ENCODE data around the gene GNG5.

- TF ChIP-seq CTCF (IDR thresholded peaks at IDR 0.05; ENCODE audit: low read depth, low read length, missing input control) (no peak), FOXA1 (IDR thresholded peaks at IDR 0.05) (no peak), GABPA (IDR thresholded peaks at IDR 0.05 in 1 of 2, conservative IDR thresholded peaks at IDR 0.05 in 1 of 2) (no peak), RAD21 (IDR thresholded peaks at IDR 0.05) (no peak), SP1 (IDR thresholded peaks at IDR 0.05) (no peak), JUND (IDR thresholded peaks at IDR 0.05) (no peak), HNF4A (conservative IDR thresholded peaks at IDR 0.05) (no peak), TAF1 (conservative IDR thresholded peaks at IDR 0.05) (no peak)
- TF ChIP-seq, protein P1, sequence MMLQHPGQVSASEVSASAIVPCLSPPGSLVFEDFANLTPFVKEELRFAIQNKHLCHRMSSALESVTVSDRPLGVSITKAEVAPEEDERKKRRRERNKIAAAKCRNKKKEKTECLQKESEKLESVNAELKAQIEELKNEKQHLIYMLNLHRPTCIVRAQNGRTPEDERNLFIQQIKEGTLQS (IDR thresholded peaks at IDR 0.05) = no peak
- TF ChIP-seq, protein P2, sequence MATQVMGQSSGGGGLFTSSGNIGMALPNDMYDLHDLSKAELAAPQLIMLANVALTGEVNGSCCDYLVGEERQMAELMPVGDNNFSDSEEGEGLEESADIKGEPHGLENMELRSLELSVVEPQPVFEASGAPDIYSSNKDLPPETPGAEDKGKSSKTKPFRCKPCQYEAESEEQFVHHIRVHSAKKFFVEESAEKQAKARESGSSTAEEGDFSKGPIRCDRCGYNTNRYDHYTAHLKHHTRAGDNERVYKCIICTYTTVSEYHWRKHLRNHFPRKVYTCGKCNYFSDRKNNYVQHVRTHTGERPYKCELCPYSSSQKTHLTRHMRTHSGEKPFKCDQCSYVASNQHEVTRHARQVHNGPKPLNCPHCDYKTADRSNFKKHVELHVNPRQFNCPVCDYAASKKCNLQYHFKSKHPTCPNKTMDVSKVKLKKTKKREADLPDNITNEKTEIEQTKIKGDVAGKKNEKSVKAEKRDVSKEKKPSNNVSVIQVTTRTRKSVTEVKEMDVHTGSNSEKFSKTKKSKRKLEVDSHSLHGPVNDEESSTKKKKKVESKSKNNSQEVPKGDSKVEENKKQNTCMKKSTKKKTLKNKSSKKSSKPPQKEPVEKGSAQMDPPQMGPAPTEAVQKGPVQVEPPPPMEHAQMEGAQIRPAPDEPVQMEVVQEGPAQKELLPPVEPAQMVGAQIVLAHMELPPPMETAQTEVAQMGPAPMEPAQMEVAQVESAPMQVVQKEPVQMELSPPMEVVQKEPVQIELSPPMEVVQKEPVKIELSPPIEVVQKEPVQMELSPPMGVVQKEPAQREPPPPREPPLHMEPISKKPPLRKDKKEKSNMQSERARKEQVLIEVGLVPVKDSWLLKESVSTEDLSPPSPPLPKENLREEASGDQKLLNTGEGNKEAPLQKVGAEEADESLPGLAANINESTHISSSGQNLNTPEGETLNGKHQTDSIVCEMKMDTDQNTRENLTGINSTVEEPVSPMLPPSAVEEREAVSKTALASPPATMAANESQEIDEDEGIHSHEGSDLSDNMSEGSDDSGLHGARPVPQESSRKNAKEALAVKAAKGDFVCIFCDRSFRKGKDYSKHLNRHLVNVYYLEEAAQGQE (IDR thresholded peaks at IDR 0.05) = no peak
- TF ChIP-seq, protein P3, sequence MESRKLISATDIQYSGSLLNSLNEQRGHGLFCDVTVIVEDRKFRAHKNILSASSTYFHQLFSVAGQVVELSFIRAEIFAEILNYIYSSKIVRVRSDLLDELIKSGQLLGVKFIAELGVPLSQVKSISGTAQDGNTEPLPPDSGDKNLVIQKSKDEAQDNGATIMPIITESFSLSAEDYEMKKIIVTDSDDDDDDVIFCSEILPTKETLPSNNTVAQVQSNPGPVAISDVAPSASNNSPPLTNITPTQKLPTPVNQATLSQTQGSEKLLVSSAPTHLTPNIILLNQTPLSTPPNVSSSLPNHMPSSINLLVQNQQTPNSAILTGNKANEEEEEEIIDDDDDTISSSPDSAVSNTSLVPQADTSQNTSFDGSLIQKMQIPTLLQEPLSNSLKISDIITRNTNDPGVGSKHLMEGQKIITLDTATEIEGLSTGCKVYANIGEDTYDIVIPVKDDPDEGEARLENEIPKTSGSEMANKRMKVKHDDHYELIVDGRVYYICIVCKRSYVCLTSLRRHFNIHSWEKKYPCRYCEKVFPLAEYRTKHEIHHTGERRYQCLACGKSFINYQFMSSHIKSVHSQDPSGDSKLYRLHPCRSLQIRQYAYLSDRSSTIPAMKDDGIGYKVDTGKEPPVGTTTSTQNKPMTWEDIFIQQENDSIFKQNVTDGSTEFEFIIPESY (IDR thresholded peaks at IDR 0.05) = no peak
Measured at GRCh38 chr1:84488107-84488506, 18.3 kb downstream of the GNG5 start.

Measured in liver (tissue), 3 donors.